Measurements from ENCODE around the gene CEP83.
"Not testable (repeated sequence)": the region's sequence is repeated elsewhere in the genome, so short reads cannot be mapped to it uniquely, and the experiment has no call there.

Gene CEP83

GRCh38 chr12:94459728-94460615 lies at the start of gene CEP83:
TSS of gene CEP83 (minus strand) at chr12:94459867. CDS start at chr12:94412490, 47,377 bp downstream.
- ATAC-seq (peak; percentile 99), DNase-seq (peak; percentile 98)

GRCh38 chr12:94509317-94509716 lies 49.6 kb upstream of the CEP83 start:
- no peak for ATAC-seq
- no peak for DNase-seq

- ATAC-seq, result no peak
- no peak for DNase-seq
Measured at GRCh38 chr12:94507455-94507854, 47.8 kb upstream of the CEP83 start.

- DNase-seq (no peak), ATAC-seq (no peak)
Measured at GRCh38 chr12:94504386-94504785, 44.7 kb upstream of the CEP83 start.

GRCh38 chr12:94503619-94504018 lies 44.0 kb upstream of the CEP83 start:
- ATAC-seq (no peak), DNase-seq (no peak)

- DNase-seq (no peak), ATAC-seq (no peak)
Measured at GRCh38 chr12:94500831-94501567, 41.3 kb upstream of the CEP83 start.

- ATAC-seq, result no peak
- no peak for DNase-seq
Measured at GRCh38 chr12:94498698-94499097, 39.0 kb upstream of the CEP83 start.

- no peak for DNase-seq
- no peak for ATAC-seq
Measured at GRCh38 chr12:94498073-94498472, 38.4 kb upstream of the CEP83 start.

GRCh38 chr12:94495445-94496115 lies 35.9 kb upstream of the CEP83 start:
- ATAC-seq, result no peak
- DNase-seq, result no peak

GRCh38 chr12:94491489-94491888 lies 31.8 kb upstream of the CEP83 start:
- ATAC-seq, result no peak
- no peak for DNase-seq

- DNase-seq (no peak), ATAC-seq (no peak)
Measured at GRCh38 chr12:94488463-94488862, 28.8 kb upstream of the CEP83 start.

GRCh38 chr12:94481734-94482133 lies 22.1 kb upstream of the CEP83 start:
- ATAC-seq (no peak), DNase-seq (no peak)

- DNase-seq (no peak), ATAC-seq (no peak)
Measured at GRCh38 chr12:94469522-94469921, 9.9 kb upstream of the CEP83 start.

- ATAC-seq, result no peak
- DNase-seq, result no peak
Measured at GRCh38 chr12:94460616-94460959, 921 bp upstream of the CEP83 start.

GRCh38 chr12:94458877-94459727 lies 565 bp downstream of the CEP83 start:
- ATAC-seq, result peak; percentile 41
- no peak for DNase-seq

- DNase-seq (no peak), ATAC-seq (no peak)
Measured at GRCh38 chr12:94457311-94457710, 2.4 kb downstream of the CEP83 start.

GRCh38 chr12:94454318-94454717 lies 5.3 kb downstream of the CEP83 start:
- ATAC-seq, result not testable (repeated sequence)

GRCh38 chr12:94445662-94446061 lies 14.0 kb downstream of the CEP83 start:
- no peak for DNase-seq
- ATAC-seq, result no peak

More at GRCh38 chr12:94454318-94454717, 5.3 kb downstream of the CEP83 start:
- not testable (repeated sequence) for DNase-seq

GRCh38 chr12:94437303-94437702 lies 22.4 kb downstream of the CEP83 start:
- DNase-seq (no peak), ATAC-seq (no peak)

GRCh38 chr12:94435511-94435927 lies 24.1 kb downstream of the CEP83 start:
- ATAC-seq (no peak), DNase-seq (no peak)

GRCh38 chr12:94434171-94434570 lies 25.5 kb downstream of the CEP83 start:
- DNase-seq (no peak), ATAC-seq (no peak)

- ATAC-seq, result no peak
- DNase-seq, result no peak
Measured at GRCh38 chr12:94433744-94434143, 25.9 kb downstream of the CEP83 start.
